Fibroblast of gingiva (primary cell): Measurements from ENCODE around the gene SYTL1.

Experiments used
- DNase-seq: peaks from one replicate; pipeline ENCODE4 v3.0.0-alpha.2; 2011; ENCODE audit warnings: low read depth

Gene SYTL1

DNA sequence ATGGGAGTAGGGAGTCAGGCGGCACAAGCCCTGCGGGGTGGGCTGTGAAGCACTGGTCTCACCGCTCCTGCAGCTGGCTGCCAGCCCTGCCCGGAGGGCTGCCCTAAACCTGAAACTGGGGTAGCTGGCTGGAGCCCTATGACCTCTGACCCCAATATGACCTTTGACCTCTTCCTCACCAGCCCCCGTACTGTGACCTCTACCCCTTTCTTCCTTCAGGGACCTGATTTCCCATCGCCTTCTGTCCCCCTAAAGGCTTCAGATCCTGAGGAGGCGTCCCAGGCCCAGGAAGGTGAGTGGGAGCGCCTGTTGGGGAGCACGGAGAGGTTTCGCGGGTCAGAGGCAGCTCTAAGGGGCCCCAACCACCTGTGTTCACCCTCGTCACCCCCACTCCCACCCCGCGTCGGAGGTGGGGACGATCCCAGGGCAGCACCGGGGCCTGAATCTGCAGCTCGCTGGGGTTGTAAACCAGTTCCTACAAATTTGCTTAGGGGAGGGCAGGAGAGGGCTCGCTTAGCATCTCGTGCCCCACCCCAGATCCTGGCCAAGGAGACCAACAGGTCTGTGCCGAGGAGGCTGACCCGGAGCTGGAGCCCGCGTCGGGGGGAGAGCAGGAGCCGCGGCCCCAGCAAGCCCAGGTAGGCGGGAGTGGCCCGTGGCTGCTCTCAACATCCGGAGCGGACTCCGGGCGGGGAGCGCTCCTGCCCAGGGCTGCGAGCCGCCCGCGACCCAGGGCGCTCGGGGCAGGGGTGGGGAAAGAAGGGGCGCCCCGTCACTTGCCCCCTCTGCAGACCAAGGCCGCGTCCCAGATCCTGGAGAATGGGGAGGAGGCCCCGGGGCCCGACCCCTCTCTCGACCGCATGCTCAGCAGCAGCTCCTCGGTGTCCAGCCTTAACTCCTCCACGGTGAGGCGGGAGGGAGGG is 7.3 kb downstream of the SYTL1 start:
- no peak for DNase-seq

DNA sequence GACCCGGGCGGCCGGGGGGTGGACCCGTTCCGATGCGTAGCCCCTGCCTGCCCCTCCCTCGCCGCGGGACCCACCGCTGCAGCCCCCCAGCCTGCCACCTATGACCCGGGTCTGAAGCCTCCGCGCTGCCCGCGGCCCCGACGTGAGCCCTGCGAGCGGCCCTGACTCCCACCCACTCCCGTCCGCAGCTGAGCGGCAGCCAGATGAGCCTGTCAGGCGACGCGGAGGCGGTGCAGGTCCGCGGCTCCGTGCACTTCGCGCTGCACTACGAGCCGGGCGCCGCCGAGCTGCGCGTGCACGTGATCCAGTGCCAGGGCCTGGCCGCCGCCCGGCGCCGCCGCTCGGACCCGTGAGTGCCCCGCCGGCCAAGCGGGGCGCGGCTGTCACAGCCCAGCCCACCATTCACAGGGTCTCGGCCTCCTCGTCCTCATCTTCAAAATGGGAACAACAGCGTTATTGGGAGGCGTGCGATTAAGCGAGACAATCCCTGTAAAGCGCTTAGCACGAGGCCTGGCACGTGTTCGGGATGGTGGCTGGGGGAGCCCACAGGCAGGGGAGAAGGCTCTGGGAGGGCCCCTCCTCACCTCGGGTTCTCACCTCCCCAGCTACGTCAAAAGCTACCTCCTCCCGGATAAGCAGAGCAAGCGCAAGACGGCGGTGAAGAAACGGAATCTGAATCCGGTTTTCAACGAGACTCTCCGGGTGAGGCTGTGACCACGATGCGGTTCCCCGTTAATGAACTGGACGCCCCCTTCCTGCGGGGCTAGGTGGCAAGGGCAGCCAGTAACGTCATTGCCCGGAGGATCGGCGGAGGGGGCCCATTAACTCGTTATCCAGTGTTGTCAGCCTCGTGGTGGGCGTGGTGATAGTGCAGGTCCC is 8.2 kb downstream of the SYTL1 start:
- DNase-seq: peak; percentile 60

DNA sequence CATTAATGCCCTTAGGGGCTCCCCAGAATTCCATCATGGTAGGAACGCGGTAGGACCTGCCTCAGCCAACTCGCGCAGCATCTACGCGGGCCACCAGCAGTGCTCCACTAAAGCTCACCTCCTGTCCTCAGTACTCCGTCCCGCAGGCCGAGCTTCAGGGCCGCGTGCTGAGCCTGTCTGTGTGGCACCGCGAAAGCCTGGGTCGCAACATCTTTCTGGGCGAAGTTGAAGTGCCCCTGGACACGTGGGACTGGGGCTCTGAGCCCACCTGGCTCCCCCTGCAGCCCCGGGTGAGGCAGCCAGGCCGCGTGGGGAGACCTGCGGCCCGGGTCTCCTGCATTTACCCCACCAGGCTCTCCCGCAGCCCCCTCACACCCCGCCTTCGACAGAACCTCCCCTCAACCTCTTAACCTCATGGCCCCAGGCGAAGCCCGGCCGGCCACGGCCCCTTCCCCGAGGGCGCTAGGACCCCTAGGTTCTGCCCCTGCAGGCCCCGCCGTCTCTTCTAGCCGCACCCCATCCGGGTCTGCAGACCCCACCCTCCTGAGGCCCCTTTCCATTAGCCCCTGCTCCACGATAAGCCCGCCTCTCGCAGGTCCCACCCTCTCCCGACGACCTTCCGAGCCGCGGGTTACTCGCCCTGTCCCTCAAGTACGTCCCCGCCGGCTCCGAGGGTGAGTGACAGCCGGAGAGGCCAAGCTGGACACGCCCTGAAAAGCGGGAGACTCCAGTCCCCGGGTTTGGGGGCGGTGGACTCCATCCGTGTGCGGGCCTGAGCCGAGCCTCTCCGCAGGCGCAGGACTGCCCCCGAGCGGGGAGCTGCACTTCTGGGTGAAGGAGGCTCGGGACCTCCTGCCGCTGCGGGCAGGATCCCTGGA is 9.1 kb downstream of the SYTL1 start:
- no peak for DNase-seq

DNA sequence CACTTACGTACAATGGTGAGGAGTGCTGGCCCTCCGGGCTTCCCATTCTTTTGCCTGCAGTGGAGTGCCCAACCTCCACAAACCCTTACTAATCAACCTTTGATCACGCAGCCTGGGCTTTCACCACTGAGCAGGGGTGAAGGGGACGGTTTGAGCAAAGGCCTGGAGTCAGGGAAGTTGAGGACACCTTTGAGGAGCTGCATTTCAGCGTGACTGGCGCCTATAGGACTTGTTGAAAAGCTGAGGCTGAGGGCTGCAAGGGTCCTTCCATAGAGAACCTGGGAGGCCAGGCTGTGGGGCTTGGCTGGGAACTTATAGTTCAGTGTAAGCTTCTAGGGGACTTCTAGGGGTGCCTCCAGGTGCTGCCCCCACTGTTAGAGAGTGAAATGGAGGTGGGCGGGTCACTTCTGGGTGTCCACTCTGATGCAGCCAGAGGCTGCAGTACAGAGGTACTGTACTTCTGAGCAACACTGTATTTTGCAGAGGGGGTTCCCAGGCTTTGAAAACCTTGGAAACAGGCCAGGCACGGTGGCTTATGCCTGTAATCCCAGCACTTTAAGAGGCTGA is 9.8 kb downstream of the SYTL1 start:
- no peak for DNase-seq

DNA sequence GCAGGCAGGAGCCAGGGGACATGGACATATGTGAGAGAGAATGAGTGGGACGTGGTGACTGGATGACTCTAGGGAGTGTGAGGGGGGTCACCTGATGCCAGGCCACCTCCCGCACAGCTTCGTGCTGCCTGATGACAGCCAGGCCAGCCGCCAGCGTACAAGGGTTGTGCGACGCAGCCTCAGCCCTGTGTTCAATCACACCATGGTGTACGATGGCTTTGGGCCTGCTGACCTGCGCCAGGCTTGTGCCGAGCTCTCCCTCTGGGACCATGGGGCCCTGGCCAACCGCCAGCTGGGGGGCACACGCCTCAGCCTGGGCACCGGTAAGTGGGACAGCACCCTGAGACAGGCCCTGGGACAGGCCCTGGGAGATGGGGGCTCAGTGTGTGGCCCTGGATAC is 11.3 kb downstream of the SYTL1 start:
- no peak for DNase-seq

DNA sequence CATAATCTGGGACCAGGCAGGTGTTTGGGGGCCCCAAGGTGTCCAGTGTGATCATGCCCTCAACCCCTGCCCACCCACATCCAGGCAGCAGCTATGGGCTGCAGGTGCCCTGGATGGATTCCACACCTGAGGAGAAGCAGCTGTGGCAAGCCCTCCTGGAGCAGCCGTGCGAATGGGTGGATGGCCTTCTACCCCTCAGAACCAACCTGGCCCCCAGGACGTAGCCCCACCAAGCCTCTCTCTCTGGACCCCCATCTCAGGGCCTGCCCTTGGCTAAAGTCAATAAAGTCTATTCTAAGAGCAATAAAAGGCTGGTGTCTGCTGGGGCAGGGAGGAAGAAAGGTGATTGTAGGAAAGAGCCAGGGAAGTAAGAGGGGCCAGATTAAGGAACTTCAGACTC is 11.8 kb downstream of the SYTL1 start:
- DNase-seq: no peak

DNA sequence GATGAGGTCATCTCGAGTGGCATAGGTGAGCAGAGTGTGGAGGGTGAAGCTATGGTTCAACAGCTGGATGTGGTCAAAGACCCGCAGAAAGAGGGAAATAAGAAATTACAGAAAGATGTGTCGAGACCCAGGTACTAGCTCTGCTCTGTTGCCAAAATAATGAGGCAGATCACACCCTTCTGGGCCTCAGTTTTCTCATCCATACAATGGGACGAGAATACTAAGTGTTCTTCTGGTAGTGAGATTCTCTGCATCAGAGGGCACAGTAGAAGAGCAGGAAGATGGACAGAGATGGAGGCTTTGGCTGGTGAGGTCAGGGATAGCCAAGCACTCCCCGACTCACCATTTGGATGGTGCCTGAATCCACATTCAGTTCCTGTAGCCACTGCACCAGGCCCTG is 13.9 kb downstream of the SYTL1 start:
- DNase-seq: no peak

DNA sequence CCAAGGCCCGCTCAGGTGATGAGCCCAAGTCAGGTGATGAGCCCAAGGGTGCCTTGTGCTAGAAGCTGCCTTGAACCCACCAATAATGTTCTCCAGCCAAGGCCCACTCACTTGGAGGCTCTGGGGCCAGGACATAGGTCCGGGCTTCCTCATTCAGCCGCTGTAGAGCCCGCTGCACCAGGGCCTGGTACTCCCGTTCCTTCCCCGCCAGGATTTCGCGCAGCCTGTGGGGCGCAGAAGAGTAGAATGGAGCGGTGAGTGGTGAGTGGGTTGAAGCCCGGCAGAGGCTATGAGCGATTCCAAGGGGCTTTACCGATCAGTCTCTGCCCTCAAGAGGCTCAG is 14.4 kb downstream of the SYTL1 start:
- no peak for DNase-seq

DNA sequence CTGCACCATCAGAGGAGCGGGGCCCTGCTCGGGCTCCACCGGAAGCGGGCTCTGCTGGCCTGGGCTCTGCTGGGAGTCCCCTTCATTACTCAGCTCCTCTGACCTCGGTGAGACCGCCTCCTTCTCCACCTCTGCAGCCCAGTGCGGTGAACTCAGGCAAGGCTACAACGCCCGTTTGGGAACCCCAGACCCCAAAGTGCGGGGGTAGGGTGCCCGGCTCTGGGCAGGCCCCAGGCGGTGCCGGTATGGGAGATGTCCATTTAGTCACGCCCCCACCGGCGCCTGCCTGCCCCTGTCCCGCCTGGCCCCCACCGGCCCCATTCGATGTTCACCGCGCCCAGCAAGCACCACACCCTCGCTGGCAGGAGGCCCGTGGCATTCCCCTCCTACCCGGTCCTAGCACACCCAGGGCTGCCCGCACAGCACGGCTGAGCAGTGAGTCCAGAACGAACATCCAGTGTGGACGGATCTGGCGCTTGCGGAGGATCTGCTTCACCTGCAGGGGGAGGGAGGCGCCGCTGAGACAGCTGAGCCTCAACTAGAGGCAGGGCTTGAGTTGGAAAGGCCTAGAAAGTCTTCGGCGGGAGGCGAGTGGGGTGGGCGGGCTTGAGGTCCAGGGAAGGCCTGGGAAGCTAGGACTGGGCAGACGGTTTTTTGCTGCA is 14.9 kb downstream of the SYTL1 start:
- DNase-seq: no peak

DNA sequence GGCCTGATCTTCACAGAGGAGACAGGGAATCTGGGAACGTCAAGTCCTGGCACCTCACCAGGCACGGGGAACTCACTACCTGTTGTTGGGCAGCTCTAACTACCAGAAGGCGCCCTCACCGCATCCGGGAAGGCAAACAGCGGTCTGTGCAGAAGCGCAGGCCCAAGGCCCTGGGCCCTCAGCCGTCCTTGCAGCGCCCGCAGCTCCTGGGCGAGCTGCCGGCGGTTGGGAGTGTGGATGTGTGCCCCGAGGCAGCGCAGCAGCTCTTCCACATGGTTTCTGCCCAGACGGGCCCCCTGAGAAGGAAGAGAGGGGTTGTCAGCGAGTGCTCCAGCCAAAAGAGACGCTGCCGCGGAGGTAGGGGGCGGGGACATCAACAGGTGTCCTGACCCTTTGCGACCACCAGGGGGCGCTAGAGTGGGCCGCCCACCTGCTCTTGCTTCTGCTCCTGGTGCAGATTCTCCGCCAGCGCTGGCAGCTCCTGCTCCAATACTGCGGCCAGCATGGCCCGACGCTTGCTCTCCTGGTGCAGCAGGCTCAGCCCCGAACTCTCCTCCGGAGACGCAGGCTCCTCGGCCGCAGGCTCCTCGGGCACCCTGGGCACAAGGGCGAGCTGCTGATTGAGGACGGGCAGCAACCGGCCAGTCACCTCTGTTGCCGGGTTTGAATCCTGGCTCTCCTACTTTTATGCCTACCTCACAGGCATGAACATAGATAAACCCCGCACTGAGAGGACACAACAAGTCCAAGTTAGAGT is 15.6 kb downstream of the SYTL1 start:
- DNase-seq: peak; percentile 19

DNA sequence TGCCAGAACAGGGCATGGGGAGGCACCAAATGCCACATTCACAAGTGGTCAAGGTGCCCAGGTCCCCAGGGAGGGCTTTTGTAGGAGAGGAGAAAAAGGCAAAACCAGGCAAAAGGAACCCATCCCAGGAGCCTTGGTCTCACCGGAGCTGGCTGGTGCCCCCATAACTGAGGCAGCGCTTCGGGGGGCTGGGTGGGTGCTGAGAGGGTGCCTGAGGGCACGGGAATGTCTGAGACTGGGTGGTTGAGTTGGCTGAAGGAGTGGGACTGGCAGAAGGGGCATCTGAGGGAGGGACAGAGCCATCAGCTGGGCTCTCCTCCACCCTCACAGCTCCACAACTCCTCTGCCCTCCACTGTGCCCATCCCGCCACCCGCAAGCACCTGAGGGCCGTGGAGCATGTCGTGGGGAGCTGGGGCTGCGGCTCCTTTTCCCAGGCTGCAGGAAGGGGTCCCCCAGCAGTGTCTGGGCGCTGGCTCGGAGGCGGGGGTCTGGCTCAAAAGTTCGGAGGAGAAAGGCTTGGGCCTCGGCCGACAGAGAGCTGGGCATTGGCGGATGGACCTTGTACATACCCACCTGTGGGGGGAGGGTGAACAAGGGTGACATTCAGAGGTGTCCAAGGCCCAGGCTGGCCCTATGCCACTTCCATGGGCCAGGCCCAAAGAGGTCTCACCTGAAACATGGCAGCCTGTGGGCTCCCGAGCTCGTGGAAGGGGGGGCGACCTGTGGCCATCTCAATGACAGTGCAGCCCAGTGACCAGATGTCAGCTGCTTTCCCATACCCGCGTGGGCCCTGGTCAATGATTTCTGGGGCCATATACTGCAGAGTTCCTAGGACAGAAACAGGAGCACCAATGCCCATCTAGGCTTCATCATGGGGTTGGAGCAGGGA is 16.5 kb downstream of the SYTL1 start:
- no peak for DNase-seq

DNA sequence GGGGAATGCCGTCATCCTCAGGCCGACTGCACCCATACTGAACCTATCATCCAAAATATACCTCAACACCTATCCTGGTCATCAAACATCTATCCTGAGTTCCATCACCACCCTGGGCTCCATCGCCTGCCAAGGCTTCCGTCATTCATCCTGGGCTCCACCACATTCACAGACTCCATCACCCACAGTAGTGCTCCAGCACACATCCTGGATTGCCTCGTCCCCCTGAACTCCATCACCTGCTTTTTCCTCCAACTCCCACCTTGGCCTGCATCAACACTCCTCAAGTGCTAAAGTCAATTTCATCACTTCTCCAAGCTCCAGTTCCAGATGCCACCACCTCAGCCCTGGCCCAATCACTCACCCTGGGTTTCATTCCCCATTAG is 17.1 kb downstream of the SYTL1 start:
- no peak for DNase-seq

DNA sequence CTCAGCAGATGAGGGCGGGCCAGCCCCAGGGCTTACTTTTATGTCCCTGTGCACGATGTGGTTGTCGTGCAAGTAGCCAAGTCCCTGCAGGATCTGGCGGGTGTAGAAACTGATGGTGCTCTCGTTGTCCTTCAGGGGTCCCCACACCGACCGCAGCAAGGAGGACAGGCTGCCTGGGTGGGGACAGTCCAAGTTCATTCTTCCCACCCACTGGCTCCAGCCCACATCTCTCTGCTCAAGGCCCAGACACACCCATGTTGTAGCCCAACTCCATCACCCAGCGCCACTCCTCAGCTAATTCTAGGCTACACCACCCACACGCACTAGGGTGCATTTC is 18.0 kb downstream of the SYTL1 start:
- no peak for DNase-seq

DNA sequence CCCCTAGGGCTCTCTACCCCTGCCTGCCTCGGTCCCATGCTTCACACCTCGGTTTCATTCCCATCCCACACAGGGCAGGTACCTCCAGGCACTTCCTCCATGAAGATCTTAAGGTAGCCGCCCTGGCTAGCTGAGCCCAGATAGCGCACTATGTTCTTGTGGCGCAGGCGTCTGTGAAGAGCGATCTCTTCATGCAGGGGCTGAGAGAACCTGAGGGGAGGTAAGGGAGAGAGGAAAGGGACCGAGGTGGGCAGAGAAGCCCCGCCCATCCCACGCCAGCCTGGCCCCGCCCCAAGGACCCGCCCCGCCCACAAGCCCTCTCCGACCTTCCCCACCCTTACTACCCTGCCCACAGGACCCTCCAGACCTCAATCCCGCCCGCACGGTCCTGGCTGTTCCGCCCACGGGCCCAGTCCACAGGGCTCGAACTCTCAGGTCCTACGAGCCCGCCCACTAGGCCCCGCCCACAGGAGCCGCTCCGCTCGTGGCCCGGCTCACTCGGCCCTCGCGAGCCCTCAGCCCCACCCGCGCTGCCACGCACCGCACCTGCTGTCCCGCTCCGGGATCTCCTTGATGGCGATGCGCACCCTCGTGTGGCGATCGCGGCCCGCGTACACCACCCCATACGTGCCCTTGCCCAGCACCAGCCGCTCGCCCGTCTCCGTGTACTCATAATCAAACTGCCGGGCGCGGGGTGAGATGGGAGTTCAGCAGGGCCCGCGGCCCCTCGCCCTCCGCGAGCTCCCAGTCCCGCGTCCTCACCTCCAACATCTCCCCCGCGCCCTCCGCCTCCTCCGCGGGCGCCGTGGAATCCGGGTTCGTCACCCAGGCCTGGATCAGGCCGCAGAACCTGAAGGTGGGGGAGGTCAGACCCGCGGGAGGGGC is 18.6 kb downstream of the SYTL1 start:
- no peak for DNase-seq

DNA sequence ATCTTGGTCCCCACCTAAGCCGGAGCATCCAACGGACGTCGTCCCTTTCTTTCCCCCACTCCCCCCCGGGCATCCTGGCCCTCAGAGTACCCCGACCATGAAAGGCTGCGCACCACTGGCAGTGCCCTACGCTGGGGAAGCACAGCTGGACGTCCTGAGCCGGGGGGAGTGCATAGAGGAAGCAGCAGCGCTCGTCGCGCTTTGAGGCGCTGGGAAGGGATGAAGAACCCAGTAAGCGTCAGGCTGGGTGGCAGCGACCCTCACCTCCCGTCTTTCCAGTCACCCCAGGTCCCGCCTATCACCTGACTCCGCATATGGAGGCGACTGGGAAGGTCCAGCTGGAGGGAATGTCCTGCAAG is 19.2 kb downstream of the SYTL1 start:
- no peak for DNase-seq

DNA sequence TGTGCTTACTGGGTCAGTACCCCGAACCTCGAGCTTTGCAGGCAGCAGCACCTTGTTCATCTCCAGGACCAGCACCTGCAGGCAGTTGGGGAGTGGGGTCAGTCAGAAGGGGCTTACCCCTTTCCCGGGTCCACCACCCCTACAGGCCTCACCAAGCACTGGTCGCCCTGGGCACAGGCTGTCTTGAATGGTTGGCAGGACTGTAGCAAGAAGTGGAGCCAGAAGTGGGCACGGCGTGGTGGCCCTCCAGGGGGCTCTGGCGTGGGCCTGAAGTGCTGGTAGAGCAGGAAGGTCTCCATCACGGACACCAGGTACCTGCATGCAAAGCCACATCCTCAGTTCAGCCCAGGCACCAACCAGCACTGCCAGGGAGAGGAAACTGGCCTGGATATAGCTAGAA is 19.7 kb downstream of the SYTL1 start:
- no peak for DNase-seq

DNA sequence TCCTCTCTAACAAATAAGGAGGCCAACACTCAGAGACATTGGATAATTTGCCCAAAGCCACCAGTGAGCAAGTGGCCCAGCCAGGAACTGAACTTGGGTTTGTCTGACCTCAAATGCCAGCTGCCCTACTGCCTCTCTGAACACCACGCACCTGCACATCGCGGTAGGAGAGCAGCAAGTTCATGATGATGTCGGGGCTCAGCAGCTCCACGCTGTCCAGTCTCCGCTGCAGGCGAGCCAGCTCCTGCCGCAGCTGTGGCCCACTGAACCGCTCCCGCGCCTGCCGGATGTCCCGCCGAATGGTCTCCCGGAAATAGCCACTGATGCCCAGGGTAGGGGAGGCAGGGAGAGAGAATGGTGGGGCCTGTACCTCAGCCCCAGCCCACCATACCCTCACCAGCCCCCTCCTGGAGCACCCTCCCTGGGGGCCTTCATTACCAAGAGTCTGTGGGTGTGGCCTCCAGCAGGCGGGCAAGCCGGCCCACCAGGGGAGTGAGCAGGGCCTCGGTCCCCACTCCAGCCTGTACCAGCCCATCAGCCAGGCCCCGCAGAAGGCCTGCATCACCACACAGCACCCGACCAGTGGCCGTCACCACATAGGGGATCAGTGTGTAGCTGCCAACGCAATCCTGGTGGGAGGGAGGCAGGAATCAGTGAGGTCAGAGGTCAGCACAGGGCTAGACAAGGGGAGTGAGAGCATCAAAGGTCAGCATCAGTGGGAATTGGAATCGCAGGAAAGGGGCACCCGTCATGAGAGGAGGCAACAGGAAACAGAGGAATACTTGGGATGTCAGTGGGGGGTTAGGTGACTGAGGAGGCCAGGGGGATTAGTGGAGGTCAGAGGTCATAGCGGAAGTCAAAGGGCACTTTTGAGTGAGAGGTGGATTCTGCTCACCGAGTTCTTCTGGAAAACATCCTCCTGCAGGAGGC is 22.2 kb downstream of the SYTL1 start:
- no peak for DNase-seq
